Esophagus squamous epithelium (tissue), 5 donors: ENCODE measurements around the gene PCSK5. TPM values are rescaled to one million over a fixed set of nuclear protein-coding genes. Genes with fewer than 3 reads are reported as not detected.
"Not testable (repeated sequence)": the region's sequence is repeated elsewhere in the genome, so short reads cannot be mapped to it uniquely, and the experiment has no call there.

Experiments
- DNase-seq: peaks from one replicate; lab custom pipeline; 2025; lab: John Stamatoyannopoulos, UW
- H3K27ac ChIP-seq, 4 donors: fragments of 200-600 bp; sonication (generic); one replicate each; pipeline ENCODE4 v1.5.1; 2016 to 2019; ENCODE audit warnings: mild to moderate bottlenecking in 1 of 4
- H3K27me3 ChIP-seq, 4 donors: fragments of 200-600 bp; sonication (generic); 1 replicate in 3 of 4; 2 replicates in 1 of 4; pipeline versions ENCODE4 v1.5.1 to v1.6.0; 2017 to 2021; ENCODE audit warnings: antibody characterized with exemption in 1 of 4
- H3K36me3 ChIP-seq, 3 donors: fragments of 200-600 bp; sonication (generic); one replicate each; pipeline ENCODE4 v1.5.1; 2016 to 2019
- H3K4me1 ChIP-seq, 3 donors: fragments of 200-600 bp; sonication (generic); one replicate each; pipeline ENCODE4 v1.5.1; 2017 to 2019
- H3K4me3 ChIP-seq, 4 donors: fragments of 200-600 bp; sonication (generic); 1 replicate in 3 of 4; 2 replicates in 1 of 4; pipeline ENCODE4 v1.5.1; 2016 to 2019; ENCODE audit warnings: mild to moderate bottlenecking in 2 of 4, moderate library complexity in 1 of 4
- H3K9me3 ChIP-seq, 3 donors: fragments of 200-600 bp; sonication (generic); one replicate each; pipeline ENCODE4 v1.5.1; 2016 to 2019
- POLR2A ChIP-seq, 4 donors: fragments of 450-650 bp; IDR thresholded peaks; one replicate each; pipeline ENCODE4 v1.6.1; 2017; ENCODE audit warnings: antibody characterized with exemption in 4 of 4, mild to moderate bottlenecking in 4 of 4, moderate library complexity in 3 of 4
- WGBS, 2 donors: methylation state at CpG; one replicate each; pipeline ENCODE4 v1.1.5; 2018; 5-methylcytosine and 5-hydroxymethylcytosine counted together
- intact Hi-C: fragments of 100-400 bp; cut with DNase I; formaldehyde crosslinking; loops from one replicate; pipeline ENCODE4 v1.15.0; 2022
- total RNA-seq, 4 donors: library from RNA; depleted of rRNA; stranded (reverse); fragments of >200 nt; gene quantifications; one replicate each; pipeline ENCODE4 v1.1.0, GENCODE V29; 2016
- TF ChIP-seq, protein P1 (sequence below), 6 experiments: fragments of 450-650 bp in 4 of 6; fragments of 200-600 bp in 2 of 6; sonication (generic) in 2 of 6; IDR thresholded peaks; one replicate each; pipeline ENCODE4 v1.5.1; 2016 to 2019; ENCODE audit warnings: antibody characterized with exemption in 6 of 6, mild to moderate bottlenecking in 4 of 6, moderate library complexity in 4 of 6
- donor health status: DM: yes; HTN: yes; CAD: no.

The PCSK5 gene
- total RNA-seq, 4 donors from 2014 or later: 8.4 to 33.8 (median 24.2) TPM

DNA sequence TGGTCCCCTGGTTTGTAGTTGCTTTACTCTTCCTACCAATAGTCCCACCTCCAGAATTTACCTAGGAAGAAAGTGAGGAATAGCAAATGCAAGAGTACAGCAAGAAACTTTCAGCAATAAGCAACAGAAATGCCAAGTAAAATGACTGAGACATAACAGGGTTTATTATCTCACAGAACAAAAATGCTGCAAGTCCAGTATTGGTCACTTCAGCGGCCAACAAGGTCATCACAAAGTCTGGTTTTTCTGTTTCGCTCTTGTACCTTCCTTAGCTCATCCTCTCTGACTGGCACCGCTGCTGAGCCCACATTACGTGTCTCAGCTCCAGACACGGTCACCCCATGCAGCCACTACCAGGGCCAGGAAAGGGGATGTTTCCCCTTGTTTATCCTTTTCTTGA lies 421.1 kb downstream of the PCSK5 start:
- Histone ChIP-seq H3K36me3 (no peaks in the 10 kb centered on the region), H3K4me1 (no peaks in the 10 kb centered on the region), H3K9me3 (no peaks in the 10 kb centered on the region), H3K27me3 (no peaks in the 10 kb centered on the region), H3K27ac (no peak overlapping the region), H3K4me3 (no peak overlapping the region)
- DNase-seq: no peak
- intact Hi-C loops: no loop called here
- TF ChIP-seq, protein P1, sequence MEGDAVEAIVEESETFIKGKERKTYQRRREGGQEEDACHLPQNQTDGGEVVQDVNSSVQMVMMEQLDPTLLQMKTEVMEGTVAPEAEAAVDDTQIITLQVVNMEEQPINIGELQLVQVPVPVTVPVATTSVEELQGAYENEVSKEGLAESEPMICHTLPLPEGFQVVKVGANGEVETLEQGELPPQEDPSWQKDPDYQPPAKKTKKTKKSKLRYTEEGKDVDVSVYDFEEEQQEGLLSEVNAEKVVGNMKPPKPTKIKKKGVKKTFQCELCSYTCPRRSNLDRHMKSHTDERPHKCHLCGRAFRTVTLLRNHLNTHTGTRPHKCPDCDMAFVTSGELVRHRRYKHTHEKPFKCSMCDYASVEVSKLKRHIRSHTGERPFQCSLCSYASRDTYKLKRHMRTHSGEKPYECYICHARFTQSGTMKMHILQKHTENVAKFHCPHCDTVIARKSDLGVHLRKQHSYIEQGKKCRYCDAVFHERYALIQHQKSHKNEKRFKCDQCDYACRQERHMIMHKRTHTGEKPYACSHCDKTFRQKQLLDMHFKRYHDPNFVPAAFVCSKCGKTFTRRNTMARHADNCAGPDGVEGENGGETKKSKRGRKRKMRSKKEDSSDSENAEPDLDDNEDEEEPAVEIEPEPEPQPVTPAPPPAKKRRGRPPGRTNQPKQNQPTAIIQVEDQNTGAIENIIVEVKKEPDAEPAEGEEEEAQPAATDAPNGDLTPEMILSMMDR (IDR thresholded peaks at IDR 0.05): no peak
- TF ChIP-seq POLR2A (IDR thresholded peaks at IDR 0.05): no peak
- 80 to 88% methylated on average over 5 of the region's 5 CpGs for WGBS, 2 donors

DNA sequence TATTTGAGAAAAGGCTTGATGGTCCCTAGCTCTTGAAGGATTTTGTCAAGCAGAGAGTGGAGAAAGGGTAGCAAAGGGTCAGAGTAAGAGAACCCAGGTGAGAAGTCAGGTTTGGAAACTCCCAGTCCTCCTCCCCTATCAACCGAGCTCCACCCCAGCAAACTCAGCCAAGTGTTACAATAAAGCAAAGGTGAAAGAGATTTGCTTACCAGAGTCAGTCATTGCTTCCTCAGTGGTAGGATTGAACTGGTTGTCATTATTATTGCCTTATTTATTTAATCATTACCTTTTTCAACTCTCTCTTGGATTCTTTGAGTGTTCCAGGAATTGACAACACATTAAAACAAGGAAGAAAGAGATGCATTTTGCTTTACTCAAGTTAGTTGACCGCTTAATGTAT lies 423.3 kb downstream of the PCSK5 start:
- Histone ChIP-seq H3K4me1 (no peaks in the 10 kb centered on the region), H3K9me3 (no peaks in the 10 kb centered on the region), H3K36me3 (no peaks in the 10 kb centered on the region), H3K27ac (no peak overlapping the region), H3K4me3 (no peak overlapping the region), H3K27me3 (no peaks in the 10 kb centered on the region)
- TF ChIP-seq, protein P1 (IDR thresholded peaks at IDR 0.05): no peak
- TF ChIP-seq POLR2A (IDR thresholded peaks at IDR 0.05): no peak
- intact Hi-C loops: no loop called here
- 61 to 79% methylated on average over 2 of the region's 2 CpGs for WGBS, 2 donors
- no peak for DNase-seq

DNA sequence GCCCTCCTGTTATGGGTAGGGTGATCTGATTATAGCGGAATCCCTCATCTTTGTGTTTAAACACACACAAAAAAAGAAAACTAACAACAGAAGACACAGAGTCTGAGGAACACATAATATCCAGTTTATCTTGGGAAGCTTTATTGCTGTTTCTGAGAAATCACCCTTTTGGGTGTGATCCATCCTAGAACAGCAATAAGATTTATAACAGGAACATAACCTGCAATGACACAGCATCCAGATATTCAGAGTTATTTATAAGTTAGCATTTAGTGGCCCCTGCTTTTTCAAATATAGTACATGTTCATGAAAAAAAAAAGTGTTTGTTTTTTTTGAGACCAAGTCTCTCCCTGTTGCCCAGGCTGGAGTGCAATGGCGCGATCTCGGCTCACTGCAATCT lies 423.8 kb downstream of the PCSK5 start:
- WGBS, 2 donors: 93 to 99% methylated on average over 4 of the region's 4 CpGs
- intact Hi-C loops: no loop called here
- no peak for TF ChIP-seq POLR2A (IDR thresholded peaks at IDR 0.05)
- TF ChIP-seq, protein P1 (IDR thresholded peaks at IDR 0.05): no peak

GRCh38 chr9:76316069-76316468 lies 425.6 kb downstream of the PCSK5 start:
- H3K36me3 ChIP-seq: no peaks in the 10 kb centered on the region
- H3K9me3 ChIP-seq: no peaks in the 10 kb centered on the region
- 59 to 88% methylated on average over 1 to 2 of the region's 2 CpGs for WGBS, 2 donors
- intact Hi-C loops: no loop called here
- no peak for DNase-seq
- TF ChIP-seq, protein P1 (IDR thresholded peaks at IDR 0.05): no peak
- no peak overlapping the region for H3K4me3 ChIP-seq
- no peaks in the 10 kb centered on the region for H3K4me1 ChIP-seq
- no peak overlapping the region for H3K27ac ChIP-seq
- no peaks in the 10 kb centered on the region for H3K27me3 ChIP-seq

More for the DNA sequence above, 423.8 kb downstream of the PCSK5 start:
- Histone ChIP-seq H3K27ac (no peak overlapping the region), H3K4me1 (no peaks in the 10 kb centered on the region), H3K27me3 (no peaks in the 10 kb centered on the region), H3K9me3 (no peaks in the 10 kb centered on the region), H3K36me3 (no peaks in the 10 kb centered on the region), H3K4me3 (no peak overlapping the region)
- no peak for DNase-seq

DNA sequence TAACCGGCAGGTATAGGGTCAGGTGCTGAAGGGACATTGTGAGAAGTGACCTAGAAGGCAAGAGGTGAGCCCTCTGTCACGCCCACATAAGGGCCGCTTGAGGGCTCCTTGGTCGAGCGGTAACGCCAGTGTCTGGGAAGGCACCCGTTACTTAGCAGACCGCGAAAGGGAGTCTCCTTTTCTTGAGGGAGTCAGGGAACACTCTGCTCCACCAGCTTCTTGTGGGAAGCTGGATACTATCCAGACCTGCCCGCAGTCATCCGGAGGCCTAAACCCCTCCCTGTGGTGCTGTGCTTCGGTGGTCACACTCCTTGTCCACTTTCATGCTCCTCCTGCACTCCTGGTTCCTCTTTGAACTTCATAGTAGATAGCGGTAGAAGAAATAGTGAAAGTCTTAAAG lies 429.0 kb downstream of the PCSK5 start:
- H3K9me3 ChIP-seq, H3K4me3 ChIP-seq, intact Hi-C loops, H3K36me3 ChIP-seq, H3K27ac ChIP-seq, H3K27me3 ChIP-seq, H3K4me1 ChIP-seq, DNase-seq: not testable (repeated sequence)
- 92% methylated on average over 7 to 13 of the region's 13 CpGs for WGBS, 2 donors

DNA sequence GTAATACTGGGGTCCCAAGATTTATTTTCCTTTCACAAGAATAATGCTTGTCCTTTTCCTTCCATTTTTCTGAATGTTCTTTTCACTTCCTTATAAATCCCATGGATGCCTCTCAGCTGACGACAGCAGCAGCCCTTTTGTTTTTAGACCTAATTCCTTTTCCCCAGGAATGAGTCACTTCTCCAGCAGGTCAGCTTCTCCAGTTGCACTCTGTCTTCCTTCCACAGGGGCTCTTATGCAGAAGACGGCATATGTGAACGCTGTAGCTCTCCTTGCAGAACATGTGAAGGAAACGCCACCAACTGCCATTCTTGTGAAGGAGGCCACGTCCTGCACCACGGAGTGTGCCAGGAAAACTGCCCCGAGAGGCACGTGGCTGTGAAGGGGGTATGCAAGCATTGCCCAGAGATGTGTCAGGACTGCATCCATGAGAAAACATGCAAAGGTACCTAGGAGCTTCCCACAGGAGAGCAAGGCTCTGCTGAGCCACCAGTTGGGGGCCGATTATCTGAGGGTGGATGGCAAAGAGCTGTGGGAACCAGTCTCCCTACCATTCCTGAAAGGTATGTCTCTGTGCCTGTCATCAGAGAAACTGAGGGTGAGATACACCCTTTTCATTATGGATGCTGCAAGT lies 430.8 kb downstream of the PCSK5 start:
- Histone ChIP-seq H3K27me3 (no peaks in the 10 kb centered on the region), H3K4me1 (no peaks in the 10 kb centered on the region), H3K9me3 (no peaks in the 10 kb centered on the region), H3K4me3 (no peak overlapping the region), H3K27ac (no peak overlapping the region), H3K36me3 (no peaks in the 10 kb centered on the region)
- intact Hi-C loops: no loop called here
- 57 to 79% methylated on average over 2 to 5 of the region's 9 CpGs for WGBS, 2 donors
- TF ChIP-seq, protein P1 (IDR thresholded peaks at IDR 0.05): no peak
- TF ChIP-seq POLR2A (IDR thresholded peaks at IDR 0.05): no peak
- no peak for DNase-seq
